Trophoblast cell (in vitro differentiated cells and primary cell): Measurements from ENCODE around the gene A4GNT.
"Not testable (repeated sequence)": the region's sequence is repeated elsewhere in the genome, so short reads cannot be mapped to it uniquely, and the experiment has no call there.

Experiments
- DNase-seq, 2 donors: peaks; one replicate each; pipeline ENCODE4 v3.0.0-alpha.2; 2016
- H2AFZ ChIP-seq: 2 replicates; pipeline ENCODE4 v1.6.1; 2013; ENCODE audit warnings: low read length, moderate library complexity, mild to moderate bottlenecking; ENCODE audit not compliant: insufficient read depth, poor library complexity
- H2AK5ac ChIP-seq: 2 replicates; pipeline ENCODE4 v1.6.1; 2013; ENCODE audit warnings: mild to moderate bottlenecking, low read length
- H2BK120ac ChIP-seq: 2 replicates; pipeline ENCODE4 v1.6.1; 2013; ENCODE audit warnings: low read length, mild to moderate bottlenecking, moderate library complexity; ENCODE audit not compliant: insufficient read depth, poor library complexity
- H2BK12ac ChIP-seq: 2 replicates; pipeline ENCODE4 v1.6.1; 2013; ENCODE audit warnings: mild to moderate bottlenecking, low read length, moderate library complexity
- H2BK5ac ChIP-seq: 2 replicates; pipeline ENCODE4 v1.6.1; 2013; ENCODE audit warnings: low read length, low read depth, moderate library complexity, mild to moderate bottlenecking; ENCODE audit not compliant: poor library complexity
- H3K14ac ChIP-seq: 2 replicates; pipeline ENCODE4 v1.6.1; 2013; ENCODE audit warnings: mild to moderate bottlenecking, low read length
- H3K18ac ChIP-seq: 2 replicates; pipeline ENCODE4 v1.6.1; 2013; ENCODE audit warnings: mild to moderate bottlenecking, low read length
- H3K23ac ChIP-seq: 2 replicates; pipeline ENCODE4 v1.6.1; 2013; ENCODE audit warnings: low read length
- H3K27ac ChIP-seq: 2 replicates; pipeline ENCODE4 v1.5.1; 2013; ENCODE audit warnings: low read depth, mild to moderate bottlenecking, inconsistent platforms, low read length, moderate library complexity
- H3K27me3 ChIP-seq: 2 replicates; pipeline ENCODE4 v1.6.1; 2013; ENCODE audit warnings: inconsistent platforms, mild to moderate bottlenecking, low read length, moderate library complexity; ENCODE audit not compliant: insufficient read depth
- H3K36me3 ChIP-seq, 2 experiments: 1 replicate in 1 of 2; 2 replicates in 1 of 2; pipeline ENCODE4 v1.6.1; 2013; ENCODE audit warnings: low read length in 2 of 2, mild to moderate bottlenecking in 2 of 2, moderate library complexity in 1 of 2; ENCODE audit not compliant: insufficient read depth in 2 of 2, control insufficient read depth in 1 of 2
- H3K4ac ChIP-seq: 2 replicates; pipeline ENCODE4 v1.6.1; 2013; ENCODE audit warnings: low read depth, mild to moderate bottlenecking, low read length, moderate library complexity
- H3K4me1 ChIP-seq, 2 experiments: 1 replicate in 1 of 2; 2 replicates in 1 of 2; pipeline ENCODE4 v1.6.1; 2013; ENCODE audit warnings: low read length in 2 of 2, mild to moderate bottlenecking in 2 of 2, moderate library complexity in 1 of 2; ENCODE audit not compliant: insufficient read depth in 2 of 2, control insufficient read depth in 1 of 2
- H3K4me2 ChIP-seq: 2 replicates; pipeline ENCODE4 v1.6.1; 2013; ENCODE audit warnings: inconsistent platforms, mild to moderate bottlenecking, low read length, moderate library complexity
- H3K4me3 ChIP-seq: 2 replicates; pipeline ENCODE4 v1.5.1; 2013; ENCODE audit warnings: mild to moderate bottlenecking, low read depth, low read length, inconsistent platforms
- H3K79me1 ChIP-seq: one replicate; pipeline ENCODE4 v1.6.1; 2013; ENCODE audit warnings: low read length
- H3K79me2 ChIP-seq: 2 replicates; pipeline ENCODE4 v1.6.1; 2013; ENCODE audit warnings: low read length, mild to moderate bottlenecking; ENCODE audit not compliant: control insufficient read depth, insufficient read depth, poor library complexity
- H3K9ac ChIP-seq: 2 replicates; pipeline ENCODE4 v1.6.1; 2013; ENCODE audit warnings: mild to moderate bottlenecking, low read length
- H3K9me3 ChIP-seq: 2 replicates; pipeline ENCODE4 v1.6.1; 2013; ENCODE audit warnings: low read depth, mild to moderate bottlenecking, control low read depth, inconsistent platforms, low read length; ENCODE audit not compliant: insufficient read depth
- H4K12ac ChIP-seq: 2 replicates; pipeline ENCODE4 v1.6.1; 2013; ENCODE audit warnings: low read depth, mild to moderate bottlenecking, low read length, moderate library complexity
- H4K8ac ChIP-seq: 2 replicates; pipeline ENCODE4 v1.6.1; 2013; ENCODE audit warnings: low read depth, mild to moderate bottlenecking, low read length, moderate library complexity
- H4K91ac ChIP-seq: one replicate; pipeline ENCODE4 v1.6.1; 2013; ENCODE audit warnings: low read depth, mild to moderate bottlenecking, low read length, moderate library complexity
- WGBS: extraction: QIAGEN DNeasy Blood & Tissue Kit; methylation state at CpG from one replicate; pipeline ENCODE4 v1.1.7; 2013; ENCODE audit warnings: missing lambda C conversion rate; ENCODE audit not compliant: insufficient read length, insufficient coverage; ENCODE audit errors: extremely low coverage; 5-methylcytosine and 5-hydroxymethylcytosine counted together

Gene A4GNT

GRCh38 chr3:138101351-138101940 is 30.7 kb downstream of the A4GNT start:
- not testable (repeated sequence) for H3K9me3 ChIP-seq, H3K23ac ChIP-seq, H3K79me1 ChIP-seq, H3K4ac ChIP-seq, H3K36me3 ChIP-seq, DNase-seq, H3K18ac ChIP-seq, H3K9ac ChIP-seq, H2AFZ ChIP-seq, H2AK5ac ChIP-seq, H4K12ac ChIP-seq, H3K4me3 ChIP-seq, H3K4me2 ChIP-seq, H2BK120ac ChIP-seq, H2BK12ac ChIP-seq, H3K4me1 ChIP-seq, H3K79me2 ChIP-seq, H3K27ac ChIP-seq, H3K14ac ChIP-seq, H3K27me3 ChIP-seq, H2BK5ac ChIP-seq, H4K8ac ChIP-seq, H4K91ac ChIP-seq
- WGBS: no CpG with 5 or more reads among the region's 22 CpGs

DNA sequence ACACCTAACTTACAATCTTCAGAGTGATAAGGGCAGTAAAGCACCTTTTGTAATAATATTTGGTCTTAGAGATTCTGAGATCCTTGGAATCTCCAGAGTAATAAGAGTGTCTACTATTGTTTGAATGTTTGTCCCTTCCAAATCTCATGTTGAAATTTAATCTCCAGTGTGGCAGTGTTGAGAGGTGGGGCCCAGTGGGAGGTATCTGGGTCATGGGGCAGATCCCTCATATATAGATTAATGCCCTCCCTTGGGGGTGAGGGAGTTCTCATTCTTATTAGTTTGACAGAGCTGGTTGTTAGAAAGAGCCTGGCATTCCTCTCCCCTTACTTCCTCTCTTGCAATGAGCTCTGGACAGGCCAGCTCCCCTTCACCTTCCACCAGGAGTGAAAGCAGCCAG is 32.8 kb downstream of the A4GNT start:
- H3K36me3 ChIP-seq: peaks cover 3 to 8% of the 10 kb centered on the region in 2 experiments
- H3K9ac ChIP-seq: no peak overlapping the region
- no peak overlapping the region for H2AK5ac ChIP-seq
- no peak overlapping the region for H3K27ac ChIP-seq
- no peak overlapping the region for H2BK5ac ChIP-seq
- H4K8ac ChIP-seq: no peak overlapping the region
- H3K4me1 ChIP-seq: no peaks in the 10 kb centered on the region
- no peaks in the 10 kb centered on the region for H3K79me1 ChIP-seq
- no peak overlapping the region for H4K91ac ChIP-seq
- no peak overlapping the region for H3K4me3 ChIP-seq
- H3K9me3 ChIP-seq: no peaks in the 10 kb centered on the region
- H3K4me2 ChIP-seq: no peak overlapping the region
- H2BK120ac ChIP-seq: no peak overlapping the region
- no peaks in the 10 kb centered on the region for H3K79me2 ChIP-seq
- no peak overlapping the region for H2AFZ ChIP-seq
- no peaks in the 10 kb centered on the region for H3K27me3 ChIP-seq
- DNase-seq: peak in 1 of 2 donors; percentile 7
- H2BK12ac ChIP-seq: no peak overlapping the region
- H3K18ac ChIP-seq: no peak overlapping the region
- H3K14ac ChIP-seq: no peak overlapping the region
- no peak overlapping the region for H4K12ac ChIP-seq
- H3K4ac ChIP-seq: no peak overlapping the region
- no peak overlapping the region for H3K23ac ChIP-seq

DNA sequence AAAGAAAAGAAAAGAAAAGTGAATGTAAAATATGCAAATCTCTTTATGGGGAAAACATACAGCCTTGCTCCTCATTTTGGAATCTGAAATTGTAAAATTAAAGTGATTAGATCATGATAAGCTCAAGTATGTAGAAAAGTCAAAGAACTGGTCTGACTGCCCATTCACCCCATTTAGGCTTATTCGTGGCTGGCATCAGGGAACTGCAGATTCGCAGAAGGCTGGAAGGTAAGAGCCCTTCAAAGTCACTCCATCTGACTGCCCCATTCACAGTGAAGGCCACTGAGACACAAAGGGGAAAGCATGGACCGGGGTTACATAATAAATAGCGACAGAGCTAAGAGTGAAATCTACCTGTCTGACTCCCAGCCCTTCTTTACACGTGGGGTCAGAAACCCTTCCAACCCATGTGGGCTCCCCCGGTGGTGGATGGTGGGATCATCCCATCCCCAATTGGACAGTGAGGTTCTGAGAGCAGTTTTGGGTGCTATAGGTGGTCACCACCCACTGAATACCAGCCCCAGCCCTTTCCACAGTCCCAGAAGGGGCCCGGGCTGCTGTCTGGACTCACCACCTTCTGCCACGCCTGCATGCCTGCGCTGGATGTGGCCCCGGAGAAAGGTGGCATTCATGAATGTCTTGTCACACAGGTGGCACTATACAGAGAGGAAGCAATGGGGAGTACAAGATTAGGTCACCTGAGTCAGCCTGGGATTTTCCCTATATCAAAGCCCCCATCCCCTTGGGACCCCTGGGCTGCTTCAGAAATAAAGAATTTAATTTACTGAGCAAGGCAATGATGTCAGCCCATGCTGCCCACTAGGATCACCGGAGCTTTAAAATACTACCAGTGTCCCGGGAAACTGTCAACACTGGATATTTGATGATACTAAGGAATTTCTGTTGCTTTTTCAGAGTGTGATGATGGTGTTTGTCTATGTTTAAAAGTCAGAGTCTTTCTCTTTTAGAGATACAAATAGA is 34.7 kb downstream of the A4GNT start:
- WGBS: no CpG with 5 or more reads among the region's 12 CpGs

GRCh38 chr3:138093721-138094120 is 38.5 kb downstream of the A4GNT start:
- Histone ChIP-seq H2AK5ac (no peak overlapping the region), H3K79me2 (no peaks in the 10 kb centered on the region), H2AFZ (no peak overlapping the region), H3K23ac (no peak overlapping the region), H3K9ac (no peak overlapping the region), H3K14ac (no peak overlapping the region), H3K36me3 (peaks cover 2% of the 10 kb centered on the region in 2 experiments), H3K79me1 (no peaks in the 10 kb centered on the region), H2BK120ac (no peak overlapping the region), H3K4me1 (no peaks in the 10 kb centered on the region), H3K4me3 (no peak overlapping the region), H3K4ac (no peak overlapping the region), H3K4me2 (no peak overlapping the region), H4K91ac (no peak overlapping the region), H4K8ac (no peak overlapping the region), H3K9me3 (no peaks in the 10 kb centered on the region), H3K18ac (no peak overlapping the region), H3K27ac (no peak overlapping the region), H2BK12ac (no peak overlapping the region), H2BK5ac (no peak overlapping the region), H4K12ac (no peak overlapping the region), H3K27me3 (no peaks in the 10 kb centered on the region)
- no peak for DNase-seq
- no CpG with 5 or more reads among the region's 2 CpGs for WGBS

More for the DNA sequence above, 34.7 kb downstream of the A4GNT start:
- Histone ChIP-seq H3K79me2 (no peaks in the 10 kb centered on the region), H3K27ac (no peak overlapping the region), H3K9me3 (no peaks in the 10 kb centered on the region), H3K4me2 (no peak overlapping the region), H2AK5ac (no peak overlapping the region), H3K4me3 (no peak overlapping the region), H2BK5ac (no peak overlapping the region), H3K27me3 (no peaks in the 10 kb centered on the region), H3K36me3 (peaks cover 3 to 5% of the 10 kb centered on the region in 2 experiments), H3K23ac (no peak overlapping the region), H3K18ac (no peak overlapping the region), H2BK12ac (no peak overlapping the region), H3K79me1 (no peaks in the 10 kb centered on the region), H4K91ac (no peak overlapping the region), H4K12ac (no peak overlapping the region), H3K4me1 (no peaks in the 10 kb centered on the region), H3K4ac (no peak overlapping the region), H3K9ac (no peak overlapping the region), H2AFZ (no peak overlapping the region), H2BK120ac (no peak overlapping the region), H4K8ac (no peak overlapping the region), H3K14ac (no peak overlapping the region)
- peak in 1 of 2 donors; percentile 39 for DNase-seq
